BE2C (cell line): ENCODE results near the gene KIAA1958.

Experiments
- DNase-seq: peaks from one replicate; pipeline ENCODE4 v3.0.0-alpha.2; 2020
- H3K27me3 ChIP-seq: fragments of 250-450 bp; sonication (Bioruptor Pico); 2 replicates; pipeline ENCODE4 v1.5.1; 2020; ENCODE audit warnings: mild to moderate bottlenecking
- H3K36me3 ChIP-seq: fragments of 250-450 bp; sonication (Bioruptor Pico); 2 replicates; pipeline ENCODE4 v1.5.1; 2020; ENCODE audit warnings: mild to moderate bottlenecking
- H3K4me1 ChIP-seq: fragments of 250-450 bp; sonication (Bioruptor Pico); 2 replicates; pipeline ENCODE4 v1.5.1; 2020
- H3K4me3 ChIP-seq: 2 replicates; pipeline ENCODE4 v1.5.1; 2011; ENCODE audit warnings: low read depth, low read length
- H3K9me3 ChIP-seq: fragments of 250-450 bp; sonication (Bioruptor Pico); 2 replicates; pipeline ENCODE4 v1.5.1; 2020
- TF ChIP-seq, protein P1 (sequence below): IDR thresholded peaks from 2 replicates; pipeline ENCODE4 v1.5.1; 2012; ENCODE audit warnings: mild to moderate bottlenecking, low read depth, low read length

KIAA1958 gene

GRCh38 chr9:112552229-112553056 is 65.8 kb downstream of the KIAA1958 start:
- Histone ChIP-seq H3K27me3 (no peaks in the 10 kb centered on the region), H3K9me3 (no peaks in the 10 kb centered on the region), H3K36me3 (no peaks in the 10 kb centered on the region), H3K4me1 (no peaks in the 10 kb centered on the region), H3K4me3 (no peak overlapping the region)
- DNase-seq = no peak
- TF ChIP-seq, protein P1, sequence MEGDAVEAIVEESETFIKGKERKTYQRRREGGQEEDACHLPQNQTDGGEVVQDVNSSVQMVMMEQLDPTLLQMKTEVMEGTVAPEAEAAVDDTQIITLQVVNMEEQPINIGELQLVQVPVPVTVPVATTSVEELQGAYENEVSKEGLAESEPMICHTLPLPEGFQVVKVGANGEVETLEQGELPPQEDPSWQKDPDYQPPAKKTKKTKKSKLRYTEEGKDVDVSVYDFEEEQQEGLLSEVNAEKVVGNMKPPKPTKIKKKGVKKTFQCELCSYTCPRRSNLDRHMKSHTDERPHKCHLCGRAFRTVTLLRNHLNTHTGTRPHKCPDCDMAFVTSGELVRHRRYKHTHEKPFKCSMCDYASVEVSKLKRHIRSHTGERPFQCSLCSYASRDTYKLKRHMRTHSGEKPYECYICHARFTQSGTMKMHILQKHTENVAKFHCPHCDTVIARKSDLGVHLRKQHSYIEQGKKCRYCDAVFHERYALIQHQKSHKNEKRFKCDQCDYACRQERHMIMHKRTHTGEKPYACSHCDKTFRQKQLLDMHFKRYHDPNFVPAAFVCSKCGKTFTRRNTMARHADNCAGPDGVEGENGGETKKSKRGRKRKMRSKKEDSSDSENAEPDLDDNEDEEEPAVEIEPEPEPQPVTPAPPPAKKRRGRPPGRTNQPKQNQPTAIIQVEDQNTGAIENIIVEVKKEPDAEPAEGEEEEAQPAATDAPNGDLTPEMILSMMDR = no peak

DNA sequence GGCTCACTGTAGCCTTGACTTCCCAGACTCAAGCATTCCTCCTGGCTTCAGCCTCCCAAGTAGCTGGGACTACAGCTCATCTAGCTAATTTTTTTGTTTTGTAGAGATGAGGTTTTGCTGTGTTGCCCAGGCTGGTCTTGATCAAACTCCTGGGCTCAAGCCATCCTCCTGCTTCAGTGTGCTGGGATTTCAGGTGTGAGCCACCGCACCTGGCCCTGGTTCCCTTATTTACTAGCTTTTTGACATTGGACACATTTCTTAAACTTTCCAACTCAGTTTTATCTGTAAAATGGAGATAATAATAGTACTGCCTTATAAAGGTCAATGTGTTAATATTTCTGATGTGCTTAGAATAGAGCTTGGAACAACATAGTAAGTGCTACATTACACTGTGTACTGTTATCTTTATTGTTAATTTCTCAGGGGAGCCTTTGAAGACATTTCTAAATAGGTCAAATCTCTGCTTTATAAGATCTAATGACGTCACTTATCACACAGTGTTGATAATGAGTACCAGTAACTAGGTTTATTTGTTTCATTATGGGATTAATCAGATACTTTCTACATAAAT is 66.7 kb downstream of the KIAA1958 start:
- Histone ChIP-seq H3K4me1 (no peaks in the 10 kb centered on the region), H3K27me3 (no peaks in the 10 kb centered on the region), H3K9me3 (no peaks in the 10 kb centered on the region), H3K4me3 (no peak overlapping the region), H3K36me3 (no peaks in the 10 kb centered on the region)
- TF ChIP-seq, protein P1 = no peak
- no peak for DNase-seq

DNA sequence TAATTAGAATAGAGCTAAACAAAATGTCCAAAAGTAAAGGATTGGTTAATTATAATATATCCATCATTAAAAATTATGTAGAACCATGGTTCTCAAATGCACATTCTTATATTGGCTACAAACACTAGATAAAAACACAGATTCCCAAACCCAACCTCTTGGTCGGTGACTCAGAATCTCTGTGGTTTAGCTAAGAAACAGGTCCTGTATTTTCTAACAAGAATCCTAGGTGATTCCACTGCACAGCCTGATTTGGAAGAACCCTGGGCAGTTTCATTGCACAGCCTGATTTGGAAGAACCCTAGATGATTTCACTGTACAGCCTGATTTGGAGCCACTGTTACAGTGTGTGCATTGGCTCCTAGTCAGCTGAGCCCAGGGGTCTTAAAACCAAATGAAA is 67.9 kb downstream of the KIAA1958 start:
- no peak for DNase-seq
- TF ChIP-seq, protein P1 = no peak
- Histone ChIP-seq H3K27me3 (no peaks in the 10 kb centered on the region), H3K4me3 (no peak overlapping the region), H3K4me1 (no peaks in the 10 kb centered on the region), H3K9me3 (no peaks in the 10 kb centered on the region), H3K36me3 (no peaks in the 10 kb centered on the region)

DNA sequence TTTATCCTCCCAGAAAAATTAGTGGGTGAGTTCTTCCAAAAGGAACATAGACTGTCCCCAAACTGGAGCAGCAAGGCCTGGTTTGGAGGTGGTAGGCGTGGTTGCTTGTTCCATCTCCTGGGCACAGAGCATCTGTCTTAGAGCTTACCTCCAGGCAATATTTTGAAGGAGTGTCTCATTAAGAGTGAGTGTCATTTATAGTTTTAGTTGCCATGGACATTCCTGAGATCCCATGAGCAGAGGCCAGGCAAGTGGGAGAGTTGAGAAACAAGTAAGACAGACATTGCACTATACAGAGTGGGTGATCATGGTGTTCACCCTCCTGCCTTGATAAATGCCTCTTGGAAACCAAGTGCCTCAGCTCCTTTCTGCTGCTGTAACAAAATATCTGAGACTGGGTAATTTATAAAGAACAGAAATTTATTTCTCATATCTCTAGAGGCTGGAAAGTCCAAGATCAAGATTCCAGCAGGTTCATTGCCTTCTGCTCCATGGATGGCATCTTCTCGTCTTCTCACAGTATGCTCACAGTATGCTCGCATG is 68.5 kb downstream of the KIAA1958 start:
- Histone ChIP-seq H3K4me3 (no peak overlapping the region), H3K9me3 (no peaks in the 10 kb centered on the region), H3K36me3 (no peaks in the 10 kb centered on the region), H3K4me1 (no peaks in the 10 kb centered on the region), H3K27me3 (no peaks in the 10 kb centered on the region)
- no peak for DNase-seq
- TF ChIP-seq, protein P1 = no peak

DNA sequence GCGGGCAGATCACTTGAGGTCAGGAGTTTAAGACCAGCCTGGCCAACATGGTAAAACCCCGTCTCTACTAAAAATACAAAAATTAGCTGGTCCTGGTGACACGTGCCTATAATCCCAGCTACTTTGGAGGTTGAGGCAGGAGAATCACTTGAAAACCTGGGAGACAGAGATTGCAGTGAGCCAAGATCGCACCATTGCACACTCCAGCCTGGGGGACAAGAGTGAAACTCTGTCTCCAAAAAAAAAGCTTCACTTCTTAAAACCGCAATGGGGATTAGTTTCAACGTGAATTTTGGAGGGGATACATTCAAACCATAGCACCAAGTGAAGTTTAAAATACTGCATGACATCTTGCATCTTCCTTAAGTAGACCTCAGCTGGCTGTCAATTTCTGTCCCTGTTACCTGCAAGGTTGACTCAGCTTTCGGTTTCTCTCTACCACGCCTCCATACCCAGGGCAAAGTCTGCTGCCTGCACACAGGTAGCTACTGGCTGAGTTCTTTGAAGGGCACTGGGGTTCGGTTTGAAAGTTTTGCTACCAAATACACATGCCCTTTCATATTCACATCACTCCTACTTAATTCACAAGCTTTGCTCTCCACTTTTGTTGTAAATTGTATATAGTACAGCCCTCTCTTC is 69.3 kb downstream of the KIAA1958 start:
- TF ChIP-seq, protein P1 = no peak
- H3K9me3 ChIP-seq = no peaks in the 10 kb centered on the region
- no peaks in the 10 kb centered on the region for H3K4me1 ChIP-seq
- no peaks in the 10 kb centered on the region for H3K27me3 ChIP-seq
- no peak overlapping the region for H3K4me3 ChIP-seq
- DNase-seq = no peak
- H3K36me3 ChIP-seq = no peaks in the 10 kb centered on the region
